ENCODE measurements around the gene TRIM9.

Gene TRIM9

GRCh38 chr14:50935126-50936015 is 159.5 kb downstream of the TRIM9 start:
- DNase-seq (ENCODE audit: low spot score): no peak

GRCh38 chr14:50932592-50933495 is 162.1 kb downstream of the TRIM9 start:
- DNase-seq (ENCODE audit: low spot score): peak; percentile 67

- DNase-seq (ENCODE audit: low spot score): peak; percentile 44
These were observed 162.7 kb downstream of the TRIM9 start for GRCh38 chr14:50932156-50932555.

- no peak for DNase-seq (ENCODE audit: low spot score)
These were observed 163.3 kb downstream of the TRIM9 start for GRCh38 chr14:50931559-50931958.

GRCh38 chr14:50929506-50929905 is 165.4 kb downstream of the TRIM9 start:
- no peak for DNase-seq (ENCODE audit: low spot score)

- DNase-seq (ENCODE audit: low spot score): peak; percentile 17
These were observed 166.8 kb downstream of the TRIM9 start for GRCh38 chr14:50928002-50928635.

GRCh38 chr14:50926851-50927386 is 168.0 kb downstream of the TRIM9 start:
- no peak for DNase-seq (ENCODE audit: low spot score)

Measured in kidney tubule cell (primary cell).